IMR-90 (cell line): ENCODE results near the gene RBMS3. TPM values are rescaled to one million over a fixed set of nuclear protein-coding genes. Genes with fewer than 3 reads are reported as not detected.

Experiments used
- ATAC-seq: fragments of 200-7000 bp; cut with Tn5 transposase; 2 replicates; pipeline ENCODE4 v1.9.1; 2020; ENCODE audit warnings: low read depth, mild to moderate bottlenecking, moderate library complexity
- BruUV-seq: library from RNA; stranded (reverse); fragments of 400-500 nt; replicated peaks from 2 replicates; lab custom pipeline; 2021; lab: Mats Ljungman, UMichigan
- CTCF ChIA-PET: fragments of 300-600 bp; formaldehyde crosslinking; extraction: SDS; loops from one replicate; lab custom pipeline; 2021; ENCODE audit warnings: antibody characterized with exemption; lab: Yijun Ruan, JAX
- POLR2A ChIA-PET: fragments of 300-600 bp; sonication (Branson Sonifier 250); formaldehyde crosslinking; loops from one replicate; lab custom pipeline; 2022; ENCODE audit warnings: antibody characterized with exemption; ENCODE audit not compliant: unreplicated experiment; lab: Charles Lee
- DNase-seq: peaks from one replicate; pipeline ENCODE4 v3.0.0; 2013
- H2AFZ ChIP-seq: replicated peaks from 2 replicates; pipeline ENCODE3; 2013; ENCODE audit warnings: low read length, mild to moderate bottlenecking; ENCODE audit not compliant: poor library complexity
- H2AK5ac ChIP-seq: 2 replicates; pipeline ENCODE4 v1.6.1; 2013; ENCODE audit warnings: low read depth, low read length, inconsistent platforms
- H2AK9ac ChIP-seq: replicated peaks from 2 replicates; pipeline ENCODE3; 2013; ENCODE audit warnings: mild to moderate bottlenecking, low read depth, low read length, moderate library complexity; ENCODE audit not compliant: poor library complexity
- H2BK120ac ChIP-seq: 2 replicates; pipeline ENCODE4 v1.6.1; 2013; ENCODE audit warnings: low read depth, low read length, inconsistent platforms
- H2BK15ac ChIP-seq: 3 replicates; pipeline ENCODE4 v1.6.1; 2013; ENCODE audit warnings: low read depth, low read length, inconsistent platforms
- H2BK20ac ChIP-seq: 2 replicates; pipeline ENCODE4 v1.6.1; 2013; ENCODE audit warnings: low read depth, mild to moderate bottlenecking, inconsistent platforms, low read length, moderate library complexity
- H2BK5ac ChIP-seq: 2 replicates; pipeline ENCODE4 v1.6.1; 2013; ENCODE audit warnings: mild to moderate bottlenecking, low read depth, low read length, inconsistent platforms; ENCODE audit not compliant: poor library complexity, severe bottlenecking
- H3K14ac ChIP-seq: replicated peaks from 2 replicates; pipeline ENCODE4 v1.6.1; 2013; ENCODE audit warnings: low read depth, low read length, inconsistent platforms
- H3K18ac ChIP-seq: 2 replicates; pipeline ENCODE4 v1.6.1; 2013; ENCODE audit warnings: low read depth, low read length, control low read depth
- H3K23ac ChIP-seq: 2 replicates; pipeline ENCODE4 v1.6.1; 2013; ENCODE audit warnings: low read depth, low read length, inconsistent platforms
- H3K27ac ChIP-seq: 2 replicates; pipeline ENCODE4 v1.5.1; 2013; ENCODE audit warnings: mild to moderate bottlenecking, control low read depth, low read length; ENCODE audit not compliant: insufficient read depth
- H3K27me3 ChIP-seq: 2 replicates; pipeline ENCODE4 v1.6.1; 2013; ENCODE audit warnings: low read length; ENCODE audit not compliant: control insufficient read depth, insufficient read depth
- H3K36me3 ChIP-seq: 2 replicates; pipeline ENCODE4 v1.6.1; 2013; ENCODE audit warnings: low read length, mixed read lengths; ENCODE audit not compliant: control insufficient read depth, insufficient read depth
- H3K4ac ChIP-seq: 2 replicates; pipeline ENCODE4 v1.6.1; 2013; ENCODE audit warnings: low read depth, low read length, inconsistent platforms
- H3K4me1 ChIP-seq: 2 replicates; pipeline ENCODE4 v1.6.1; 2013; ENCODE audit warnings: low read length, mixed read lengths; ENCODE audit not compliant: control insufficient read depth, insufficient read depth
- H3K4me2 ChIP-seq: 2 replicates; pipeline ENCODE4 v1.6.1; 2013; ENCODE audit warnings: low read depth, mild to moderate bottlenecking, control low read depth, low read length, moderate library complexity
- H3K4me3 ChIP-seq: 2 replicates; pipeline ENCODE4 v1.5.1; 2013; ENCODE audit warnings: low read depth, mild to moderate bottlenecking, control low read depth, low read length, moderate library complexity; ENCODE audit not compliant: insufficient read depth
- H3K56ac ChIP-seq: 2 replicates; pipeline ENCODE4 v1.6.1; 2013; ENCODE audit warnings: low read length, inconsistent platforms; ENCODE audit not compliant: insufficient read depth; ENCODE audit errors: extremely low read depth
- H3K79me1 ChIP-seq, 2 experiments: 2 replicates each; pipeline ENCODE4 v1.6.1; 2013; ENCODE audit warnings: low read length in 2 of 2, inconsistent platforms in 1 of 2, low read depth in 1 of 2
- H3K9ac ChIP-seq: 2 replicates; pipeline ENCODE4 v1.6.1; 2013; ENCODE audit warnings: low read depth, low read length, control low read depth
- H3K9me1 ChIP-seq: 2 replicates; pipeline ENCODE4 v1.6.1; 2013; ENCODE audit warnings: low read length, inconsistent platforms; ENCODE audit not compliant: insufficient read depth
- H3K9me3 ChIP-seq: 2 replicates; pipeline ENCODE4 v1.6.1; 2013; ENCODE audit warnings: low read length; ENCODE audit not compliant: control insufficient read depth, insufficient read depth
- H4K20me1 ChIP-seq: 2 replicates; pipeline ENCODE4 v1.6.1; 2013; ENCODE audit warnings: low read length, inconsistent platforms; ENCODE audit not compliant: insufficient read depth
- H4K5ac ChIP-seq: 2 replicates; pipeline ENCODE4 v1.6.1; 2013; ENCODE audit warnings: mild to moderate bottlenecking, low read depth, low read length, control low read depth
- H4K8ac ChIP-seq, 2 experiments: 2 replicates each; pipeline ENCODE4 v1.6.1; 2013; ENCODE audit warnings: low read depth in 2 of 2, low read length in 2 of 2, control low read depth in 1 of 2, inconsistent platforms in 1 of 2
- H4K91ac ChIP-seq: 2 replicates; pipeline ENCODE4 v1.6.1; 2013; ENCODE audit warnings: low read depth, low read length, inconsistent platforms; ENCODE audit not compliant: insufficient read depth
- BHLHE40 ChIP-seq: fragments of 150-350 bp; IDR thresholded peaks from 2 replicates; pipeline ENCODE4 v1.6.1; 2016; ENCODE audit warnings: mild to moderate bottlenecking, low read depth, low read length
- CEBPB ChIP-seq: IDR thresholded peaks from 2 replicates; pipeline ENCODE4 v1.6.1; 2012; ENCODE audit warnings: low read depth, low read length, improper control_type of control experiment
- CTCF ChIP-seq: conservative IDR thresholded peaks from 2 replicates; pipeline ENCODE4 v1.5.1; 2012; ENCODE audit warnings: mild to moderate bottlenecking, low read depth, low read length, improper control_type of control experiment
- ELK1 ChIP-seq: fragments of 150-350 bp; IDR thresholded peaks from 2 replicates; pipeline ENCODE4 v1.6.1; 2016; ENCODE audit warnings: low read depth, mild to moderate bottlenecking, low read length, moderate library complexity, borderline replicate concordance
- FOS ChIP-seq: fragments of 150-350 bp; IDR thresholded peaks from 2 replicates; pipeline ENCODE4 v1.6.1; 2016; ENCODE audit warnings: low read depth, low read length
- MXI1 ChIP-seq: IDR thresholded peaks from 2 replicates; pipeline ENCODE4 v1.6.1; 2012; ENCODE audit warnings: low read depth, mild to moderate bottlenecking, low read length, moderate library complexity, borderline replicate concordance
- NFE2L2 ChIP-seq: fragments of 150-350 bp; IDR thresholded peaks from 2 replicates; pipeline ENCODE4 v1.6.1; 2016; ENCODE audit warnings: low read depth, mild to moderate bottlenecking, low read length
- RAD21 ChIP-seq: IDR thresholded peaks from 2 replicates; pipeline ENCODE4 v1.6.1; 2012; ENCODE audit warnings: low read length, improper control_type of control experiment
- SMC3 ChIP-seq: fragments of 150-350 bp; IDR thresholded peaks from 2 replicates; pipeline ENCODE4 v1.6.1; 2016; ENCODE audit warnings: low read depth, mild to moderate bottlenecking, antibody characterized with exemption, low read length, moderate library complexity
- USF2 ChIP-seq: fragments of 150-350 bp; IDR thresholded peaks from 2 replicates; pipeline ENCODE4 v1.6.1; 2017; ENCODE audit warnings: mild to moderate bottlenecking, antibody characterized with exemption, low read length, low read depth
- WGBS, 2 experiments: methylation state at CpG; one replicate each; pipeline versions ENCODE4 v1.1.5 to v1.1.7; 2013; ENCODE audit warnings: missing lambda C conversion rate in 2 of 2; ENCODE audit not compliant: insufficient read length in 1 of 2; ENCODE audit errors: extremely low coverage in 2 of 2; 5-methylcytosine and 5-hydroxymethylcytosine counted together
- dilution Hi-C: fragments of 300-500 bp; cut with HindIII; formaldehyde crosslinking; loops from one replicate; pipeline ENCODE4 v1.14.3; 2018; ENCODE audit warnings: low sequenced_read_pairs; ENCODE audit not compliant: unreplicated experiment
- in situ Hi-C: fragments of 300-500 bp; cut with MboI; formaldehyde crosslinking; loops from 3 replicates; pipeline ENCODE4 v1.14.3; 2019; ENCODE audit warnings: low sequenced_read_pairs, inconsistent platforms, mixed read lengths
- intact Hi-C: fragments of 100-400 bp; cut with micrococcal nuclease; formaldehyde crosslinking; loops from 2 replicates; pipeline ENCODE4 v1.10.0; 2022
- polyA plus RNA-seq, 3 experiments: library from polyadenylated mRNA; depleted of rRNA; stranded (reverse); fragments of >200 nt; gene quantifications; 2 replicates each; pipeline ENCODE4 v1.2.3, GENCODE V29; 2012; ENCODE audit warnings: low replicate concordance in 1 of 3
- total RNA-seq: library from RNA; depleted of rRNA; stranded (reverse); fragments of >200 nt; gene quantifications from 2 replicates; pipeline ENCODE4 v1.2.3, GENCODE V29; 2012

The RBMS3 gene
- total and polyA plus RNA-seq, 2 of the 4 experiments (the other 2 are of a cell fraction), result 15.2 to 127 TPM

- ChIA-PET CTCF (no interaction called here), POLR2A (no interaction called here)
- H2BK5ac ChIP-seq, result no peak overlapping the region
- DNase-seq, result no peak
- no peak overlapping the region for H4K5ac ChIP-seq
- H3K9me1 ChIP-seq, result peaks cover 3% of the 10 kb centered on the region; the same call in 1 of the 2 replicates
- intact Hi-C loops (no loop called here), in situ Hi-C loops (no loop called here), dilution Hi-C loops (no loop called here)
- H3K56ac ChIP-seq, result no peak overlapping the region
- peaks cover 4% of the 10 kb centered on the region; the same call in 1 of the 2 replicates for H4K20me1 ChIP-seq
- H2BK15ac ChIP-seq, result no peak overlapping the region
- no peaks in the 10 kb centered on the region for H3K27me3 ChIP-seq
- H4K91ac ChIP-seq, result no peak overlapping the region
- no peaks in the 10 kb centered on the region for H3K4me1 ChIP-seq
- TF ChIP-seq SMC3 (no peak), FOS (no peak), CEBPB (no peak), RAD21 (no peak), CTCF (no peak), ELK1 (no peak), USF2 (no peak), NFE2L2 (no peak), BHLHE40 (no peak), MXI1 (no peak)
- H3K23ac ChIP-seq, result no peak overlapping the region
- H3K4me2 ChIP-seq, result no peak overlapping the region
- no peak overlapping the region for H2AFZ ChIP-seq
- H3K9me3 ChIP-seq, result no peaks in the 10 kb centered on the region
- no peak overlapping the region for H2AK9ac ChIP-seq
- no peak overlapping the region; the same call in 1 of the 2 replicates for H2BK20ac ChIP-seq
- H3K9ac ChIP-seq, result no peak overlapping the region
- no peak overlapping the region for H2AK5ac ChIP-seq
- H2BK120ac ChIP-seq, result no peak overlapping the region
- no peak overlapping the region for H3K4me3 ChIP-seq
- no peak for ATAC-seq
- H4K8ac ChIP-seq, result no peak overlapping the region
- H3K4ac ChIP-seq, result no peak overlapping the region
- H3K27ac ChIP-seq, result no peak overlapping the region
- BruUV-seq, result no TSS peak
- no peak overlapping the region for H3K14ac ChIP-seq
- peaks cover 23 to 25% of the 10 kb centered on the region in 2 experiments; a peak in 2 of 4 replicates for H3K79me1 ChIP-seq
- no peak overlapping the region for H3K18ac ChIP-seq
- H3K36me3 ChIP-seq, result no peaks in the 10 kb centered on the region; the same call in 1 of the 2 replicates
- no CpG with 5 or more reads among the region's 5 CpGs for WGBS, 2 experiments
These were observed 257.2 kb downstream of the RBMS3 start for GRCh38 chr3:29537889-29538609.
